GM21825 (cell line): Measurements from ENCODE around the gene ZNF644.
A peak's percentile ranks its signal among the peaks of the same experiment; 100 is the strongest.
"Not testable (repeated sequence)": the region's sequence is repeated elsewhere in the genome, so short reads cannot be mapped to it uniquely, and the experiment has no call there.

Experiments used
- ATAC-seq: cut with Tn5 transposase; IDR thresholded peaks from one replicate; pipeline ENCODE4 v1.9.1; 2021; ENCODE audit warnings: mild to moderate bottlenecking, moderate library complexity; ENCODE audit not compliant: unreplicated experiment

The ZNF644 gene

DNA sequence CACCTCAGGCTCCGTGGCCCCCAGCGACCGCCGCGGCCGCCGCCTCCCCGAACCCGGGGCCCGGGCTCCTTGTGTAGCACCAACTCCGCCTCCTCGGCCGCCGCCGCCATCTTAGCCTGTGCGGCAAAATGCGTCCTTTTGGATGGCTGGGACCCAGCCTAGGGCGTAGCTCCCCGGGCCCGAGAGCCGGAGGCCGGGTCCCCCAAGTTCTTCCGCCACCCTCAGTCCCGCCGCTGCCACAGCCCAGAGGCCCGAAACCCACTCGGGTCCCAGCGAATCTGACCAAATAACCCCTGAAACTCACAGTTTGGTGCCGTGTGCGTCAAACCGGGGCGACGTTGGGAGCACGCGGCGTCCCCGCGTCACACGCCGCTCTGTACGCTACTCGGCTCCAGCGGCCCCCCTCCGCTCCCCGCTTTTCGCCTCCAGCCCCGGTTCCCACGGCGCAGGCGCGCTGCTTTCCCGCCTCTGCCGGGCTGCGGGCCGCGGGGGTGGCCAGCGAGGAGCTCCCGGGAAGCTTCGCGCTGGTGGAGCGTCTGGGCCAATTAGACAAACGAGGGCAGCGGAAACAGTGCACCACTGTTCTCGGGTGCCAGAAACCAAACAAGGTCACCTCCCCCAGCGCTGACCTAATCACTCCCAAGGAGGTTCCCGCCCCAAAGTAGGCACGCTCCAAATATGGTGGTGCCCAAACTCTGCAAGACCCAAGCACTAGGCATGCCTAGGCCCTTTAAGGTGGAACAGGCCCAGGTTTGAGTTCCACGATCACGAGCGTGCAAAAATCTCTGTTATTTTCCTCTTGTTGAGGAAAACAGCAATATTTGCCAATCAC lies at the start of gene ZNF644:
TSS of gene ZNF644 (minus strand) at position 350 of the 832 bp plus-strand sequence. CDS start 39,682 bp downstream, outside the sequence.
- peak; percentile 85 for ATAC-seq

DNA sequence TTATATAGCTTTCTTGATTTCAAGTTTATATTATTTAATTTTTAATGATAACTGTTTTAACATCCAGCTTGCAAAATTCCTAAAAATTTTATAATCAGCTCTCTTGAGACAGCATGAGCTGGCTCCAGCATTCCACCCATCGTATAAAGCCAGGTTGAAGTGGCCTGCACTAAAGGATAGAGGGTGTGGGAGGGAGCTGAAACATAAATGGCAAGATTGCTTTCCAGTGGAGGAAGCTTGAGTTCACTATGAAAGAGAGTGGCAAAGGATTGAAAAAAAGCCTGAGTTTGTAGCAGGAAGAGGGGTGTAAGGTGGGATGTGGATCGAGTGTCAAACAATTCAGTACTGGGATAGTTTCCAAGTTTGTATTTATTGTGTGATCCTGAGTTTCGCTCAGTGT lies 48.5 kb upstream of the ZNF644 start:
- no peak for ATAC-seq

DNA sequence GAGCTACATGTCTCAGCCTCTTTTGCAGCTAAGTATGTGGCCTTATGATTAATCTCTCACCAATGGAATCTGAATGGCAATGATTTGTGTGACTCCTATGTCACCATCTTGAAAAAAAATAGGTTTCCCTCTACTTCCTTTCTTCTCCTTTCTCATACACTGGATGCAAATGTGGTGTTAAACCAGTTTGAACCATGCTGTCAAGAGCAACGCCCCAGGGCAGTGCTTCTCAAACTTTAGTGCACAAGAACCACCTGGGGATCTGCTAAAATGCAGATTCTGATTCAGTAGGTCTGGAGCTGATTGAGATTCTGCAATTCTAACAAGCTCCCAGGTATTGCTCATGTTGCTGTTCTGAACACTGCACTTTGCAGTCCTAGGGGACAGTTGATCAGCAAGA lies 44.7 kb upstream of the ZNF644 start:
- no peak for ATAC-seq

DNA sequence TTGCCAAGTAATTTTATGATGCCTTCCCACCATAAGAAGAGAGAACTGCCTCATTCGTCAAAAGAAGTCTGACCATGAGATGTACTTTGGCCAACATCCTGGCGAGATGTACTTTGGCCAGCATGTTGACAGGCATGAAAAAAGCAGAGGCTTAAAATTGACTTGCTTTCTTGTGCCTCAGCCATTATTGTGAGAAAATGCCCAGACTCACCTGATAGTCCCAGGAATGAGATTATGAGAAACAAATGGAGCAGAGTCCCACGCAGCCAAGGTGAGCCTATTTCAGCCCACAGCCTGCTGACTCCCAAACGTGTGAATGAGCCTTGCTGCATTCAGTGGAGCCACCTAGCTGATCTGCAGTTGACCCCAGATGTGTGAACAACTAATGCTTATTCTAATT lies 43.5 kb upstream of the ZNF644 start:
- no peak for ATAC-seq

DNA sequence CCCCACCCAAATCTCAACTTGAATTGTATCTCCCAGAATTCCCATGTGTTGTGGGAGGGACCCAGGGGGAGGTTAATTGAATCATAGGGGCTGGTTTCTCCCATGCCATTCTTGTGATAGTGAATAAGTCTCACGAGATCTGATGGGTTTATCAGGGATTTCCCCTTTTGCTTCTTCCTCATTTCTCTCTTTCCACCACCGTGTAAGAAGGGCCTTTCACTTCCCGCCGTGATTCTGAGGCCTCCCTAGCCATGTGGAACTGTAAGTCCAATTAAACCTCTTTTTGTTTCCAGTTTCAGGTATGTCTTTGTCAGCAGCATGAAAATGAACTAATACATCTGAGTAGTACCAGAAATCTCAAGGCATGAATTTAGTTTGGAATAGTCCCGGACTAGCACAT lies 41.6 kb upstream of the ZNF644 start:
- not testable (repeated sequence) for ATAC-seq

DNA sequence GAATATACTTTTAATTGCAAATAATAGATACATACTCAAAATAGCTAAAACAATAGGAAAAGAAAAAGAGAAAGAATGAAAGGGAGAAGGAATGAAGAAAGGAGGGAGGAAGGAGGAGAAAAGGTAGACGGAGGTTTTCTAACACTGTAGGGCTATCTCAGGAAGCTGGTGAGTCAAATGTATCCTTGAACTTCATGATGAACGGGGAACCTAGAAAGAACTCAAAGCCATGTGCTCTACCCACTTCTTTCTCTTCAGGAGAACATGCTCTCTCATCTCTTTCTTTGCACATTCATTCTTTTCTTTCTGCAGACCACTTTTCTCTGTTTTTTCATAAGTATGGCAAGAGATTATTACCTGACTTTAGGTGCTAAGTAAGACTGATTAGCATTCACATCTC lies 37.3 kb upstream of the ZNF644 start:
- ATAC-seq: no peak

DNA sequence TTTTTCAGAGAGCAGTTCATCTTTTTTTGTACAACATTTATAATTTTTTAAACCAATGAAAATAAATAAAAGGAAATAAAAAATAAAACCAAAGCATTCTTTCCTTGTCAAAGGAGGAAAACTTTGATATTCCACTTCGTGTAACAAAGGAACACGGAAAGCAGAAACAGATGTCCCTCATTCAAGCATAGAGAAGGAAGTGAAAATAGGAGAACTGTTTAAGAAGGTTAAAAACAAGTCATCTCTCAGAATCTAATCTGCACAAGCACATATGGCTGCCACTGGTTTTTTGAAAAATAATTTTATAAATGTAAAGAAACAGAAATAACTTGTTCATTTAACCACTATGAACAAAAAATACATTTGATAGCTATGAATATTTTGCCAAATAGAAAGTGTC lies 35.9 kb upstream of the ZNF644 start:
- no peak for ATAC-seq

DNA sequence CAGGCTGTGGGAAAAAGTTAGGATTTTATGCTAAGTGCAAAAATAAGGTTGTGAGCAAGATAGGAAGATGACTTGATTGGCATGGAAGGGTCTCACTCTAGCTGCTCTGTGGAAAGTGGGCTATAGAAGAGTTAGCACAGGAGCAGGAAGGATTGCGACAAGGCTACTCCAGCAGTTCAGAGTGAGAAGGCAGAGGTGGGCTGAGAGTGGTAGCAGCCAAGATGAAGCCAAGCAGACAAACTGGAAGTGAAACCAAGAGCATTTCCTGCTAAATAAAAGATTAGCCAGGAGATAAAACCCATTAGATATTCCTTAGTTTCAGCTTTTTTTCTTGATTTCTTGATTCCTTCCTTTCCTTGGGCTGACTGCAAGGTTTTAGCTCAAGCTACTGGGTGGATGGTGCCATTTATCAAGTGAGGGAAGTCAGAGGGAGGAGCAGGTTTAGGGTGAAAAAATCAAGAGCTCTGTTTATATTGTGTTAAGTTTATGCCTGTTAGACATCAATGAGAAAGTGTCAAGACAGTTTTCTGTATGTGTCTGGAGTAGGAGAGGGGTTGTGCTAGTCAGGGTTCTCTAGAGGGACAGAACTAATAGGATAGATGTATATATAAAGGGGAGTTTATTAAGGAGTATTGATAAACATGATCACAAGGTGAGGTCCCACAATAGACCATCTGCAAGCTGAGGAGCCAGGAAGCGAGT lies 33.1 kb upstream of the ZNF644 start:
- ATAC-seq: peak; percentile 86

DNA sequence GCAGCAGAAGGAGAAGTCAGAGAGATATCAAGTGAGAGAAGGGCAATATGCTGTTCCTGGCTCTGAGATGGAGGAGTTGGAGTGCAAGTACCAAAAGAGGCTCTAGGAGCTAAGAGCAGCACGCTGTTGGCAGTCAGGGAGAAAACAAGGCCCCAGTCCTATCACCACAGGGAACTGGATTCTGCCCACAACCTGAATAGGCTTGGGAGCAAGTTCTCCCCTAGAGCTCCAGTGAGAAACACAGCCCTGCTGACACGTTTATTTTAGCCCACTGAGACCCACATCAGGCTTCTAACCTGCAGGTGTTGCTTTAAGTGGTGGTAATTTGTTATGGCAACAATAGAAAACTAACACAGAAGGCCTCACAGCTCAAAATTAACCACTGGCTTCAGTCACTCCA lies 31.8 kb upstream of the ZNF644 start:
- ATAC-seq: no peak

DNA sequence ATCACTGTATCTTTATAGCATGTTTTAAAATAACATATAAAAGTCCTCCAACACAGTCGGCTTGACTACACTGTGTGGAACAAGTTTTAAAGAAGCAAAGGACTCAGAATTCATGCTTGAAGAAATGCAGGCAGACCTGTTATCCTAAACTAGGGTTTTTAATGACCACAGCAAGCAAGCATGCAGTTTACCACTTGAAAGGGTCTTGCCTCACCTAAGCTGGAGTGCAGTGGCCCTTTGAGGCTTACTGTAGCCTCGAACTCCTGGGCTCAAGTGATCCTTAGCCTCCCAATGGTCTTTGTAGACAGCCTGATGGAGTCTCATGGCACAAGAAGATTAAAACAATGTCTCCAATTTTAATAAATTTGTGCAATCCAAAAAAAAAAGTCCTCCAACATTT lies 27.7 kb upstream of the ZNF644 start:
- not testable (repeated sequence) for ATAC-seq

DNA sequence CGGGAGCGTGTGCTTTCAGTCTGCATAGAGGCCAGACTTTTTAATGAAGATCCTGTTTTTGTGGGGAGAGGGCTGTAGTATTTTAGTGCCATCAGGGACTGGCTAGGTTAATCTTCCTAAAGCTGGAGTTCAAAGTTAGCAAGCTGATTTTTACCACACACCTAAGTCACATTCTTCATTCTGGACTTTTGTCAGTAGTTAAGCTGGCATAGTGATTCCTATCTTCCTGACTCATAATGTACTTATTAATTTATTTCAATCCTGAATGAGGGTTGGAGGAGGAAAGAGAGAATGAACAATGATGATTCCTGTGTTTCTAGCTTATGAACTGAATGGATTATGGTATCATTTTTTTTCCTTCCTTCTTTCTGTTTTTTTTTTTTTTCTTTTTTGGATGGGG lies 24.9 kb upstream of the ZNF644 start:
- ATAC-seq: no peak

DNA sequence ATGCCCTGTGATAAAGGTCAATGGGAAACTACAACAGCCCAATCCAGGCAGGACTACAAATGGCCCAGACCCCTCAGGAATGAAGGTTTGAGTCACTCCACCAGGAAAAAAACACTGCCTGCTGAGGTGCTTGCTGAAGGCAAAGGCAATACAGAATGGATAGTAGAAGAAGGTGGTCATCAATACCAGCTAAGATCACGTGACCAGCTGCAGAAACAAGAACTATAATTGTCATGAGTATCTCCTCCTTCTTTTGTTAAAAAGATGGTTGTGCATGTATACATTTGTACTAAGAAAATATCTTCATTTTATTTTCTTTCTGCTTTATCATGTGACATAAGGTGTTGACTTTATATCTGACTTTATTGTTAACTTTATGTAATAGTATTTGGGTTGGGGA lies 23.4 kb upstream of the ZNF644 start:
- no peak for ATAC-seq

DNA sequence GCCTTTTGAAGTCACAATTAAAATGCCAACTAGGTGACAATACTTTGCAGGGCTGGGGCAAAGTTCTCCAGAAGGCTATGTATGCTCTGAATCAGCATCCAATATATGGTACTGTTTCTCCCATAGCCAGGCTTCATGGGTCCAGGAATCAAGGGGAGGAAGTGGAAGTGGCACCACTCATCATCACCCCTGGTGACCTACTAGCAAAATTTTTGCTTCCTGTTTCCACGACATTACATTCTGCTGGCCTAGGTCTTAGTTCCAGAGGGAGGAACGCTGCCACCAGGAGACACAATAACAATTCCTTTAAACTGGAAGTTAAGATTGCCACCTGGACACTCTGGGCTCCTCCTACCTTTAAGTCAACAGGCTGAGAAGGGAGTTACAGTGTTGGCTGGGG lies 22.9 kb upstream of the ZNF644 start:
- ATAC-seq: not testable (repeated sequence)

DNA sequence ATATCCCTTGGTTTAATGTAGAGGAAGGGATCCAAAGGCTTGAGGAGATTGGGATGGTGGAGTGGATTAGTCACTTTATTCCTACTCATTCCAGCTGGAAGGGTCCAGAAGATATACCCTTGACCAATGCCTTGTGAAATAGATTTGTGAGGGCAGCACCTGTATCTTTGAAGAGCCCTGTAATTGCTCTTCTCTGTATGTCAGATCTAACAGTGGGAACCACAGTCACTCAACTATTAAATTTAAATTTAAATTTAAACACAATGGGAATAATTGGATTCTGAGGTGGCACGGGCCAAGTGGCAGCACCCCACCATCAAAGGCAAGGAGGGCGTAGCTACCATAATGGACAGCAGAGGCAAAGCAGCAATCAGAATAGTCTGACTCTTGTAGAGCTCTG lies 20.5 kb upstream of the ZNF644 start:
- not testable (repeated sequence) for ATAC-seq

DNA sequence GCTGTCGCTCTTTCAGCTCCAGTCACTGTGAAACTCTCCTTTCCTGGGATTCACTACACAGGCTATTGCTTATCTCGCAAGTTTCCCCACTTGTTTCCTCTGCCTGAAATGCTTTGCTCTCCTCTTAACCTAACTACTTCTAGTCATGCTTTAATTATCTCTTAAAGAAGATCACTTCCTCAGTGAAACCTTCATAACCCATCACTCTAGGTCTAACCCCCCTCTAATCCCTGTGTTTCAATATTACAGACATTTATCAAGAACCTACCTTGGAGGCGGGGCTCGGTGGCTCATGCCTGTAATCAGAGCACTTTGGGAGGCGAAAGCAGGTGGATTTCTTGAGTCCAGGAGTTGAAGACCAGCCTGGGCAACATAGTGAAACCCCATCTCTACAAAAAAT lies 16.7 kb upstream of the ZNF644 start:
- no peak for ATAC-seq

DNA sequence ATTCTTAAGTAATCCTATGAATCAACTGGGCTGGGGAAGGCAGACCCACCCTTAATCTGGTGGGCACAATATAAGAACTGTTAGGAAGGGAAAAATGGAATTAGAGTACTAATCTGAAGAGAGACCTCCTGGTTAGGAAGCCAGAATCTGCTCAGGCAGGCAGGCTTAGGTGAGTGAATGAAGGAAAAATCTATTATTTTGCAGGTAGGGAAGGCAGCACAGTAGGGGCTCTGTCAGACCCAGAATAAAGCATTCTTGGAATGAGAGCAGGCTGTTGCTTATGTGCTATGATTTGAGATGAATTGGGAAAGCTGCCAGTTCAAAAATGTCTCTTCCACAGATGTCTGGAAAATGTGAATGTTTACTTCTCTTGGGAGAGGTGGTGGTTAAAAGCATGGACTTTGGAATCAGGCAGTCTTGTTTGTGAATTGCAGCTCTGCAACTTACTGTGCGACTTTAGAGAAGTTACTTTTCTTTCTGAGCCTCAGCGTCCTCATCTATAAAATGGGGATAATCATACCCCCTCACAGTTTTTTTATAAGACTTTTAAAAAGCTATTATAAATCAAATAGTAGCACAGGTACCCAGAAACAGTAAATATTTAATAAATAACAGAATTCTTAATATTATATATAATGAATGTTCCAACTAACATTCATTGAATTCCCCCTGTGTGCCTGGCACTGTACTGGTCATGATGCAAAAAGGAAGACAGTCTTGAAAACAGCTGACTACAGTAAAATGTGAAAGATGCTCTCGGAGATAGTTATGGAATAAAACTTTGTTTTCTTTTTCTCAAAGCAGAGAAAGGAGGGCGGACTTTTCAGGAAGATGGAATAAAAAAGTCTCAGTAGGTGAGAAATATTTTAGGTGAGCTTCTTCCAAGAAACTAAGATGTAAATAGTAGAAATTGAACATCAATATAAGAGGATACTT lies 15.3 kb upstream of the ZNF644 start:
- no peak for ATAC-seq

DNA sequence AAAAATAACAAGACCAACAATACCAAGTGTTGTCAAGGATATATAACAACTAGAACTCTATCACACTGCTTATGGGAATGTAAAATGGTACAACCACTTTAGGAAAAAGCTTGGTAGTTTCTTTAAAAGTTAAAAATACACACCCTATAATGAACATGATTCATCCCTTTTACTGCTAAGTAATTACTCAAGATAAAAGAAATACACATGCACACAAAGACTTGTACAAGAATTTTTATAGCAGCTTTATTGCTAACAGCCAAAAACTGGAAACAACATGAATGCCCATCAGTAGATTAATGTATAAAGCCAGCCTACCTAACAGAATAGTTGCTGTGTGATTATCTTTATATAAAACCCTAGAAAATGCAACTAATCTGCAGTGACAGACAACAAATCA lies 10.5 kb upstream of the ZNF644 start:
- ATAC-seq: no peak

DNA sequence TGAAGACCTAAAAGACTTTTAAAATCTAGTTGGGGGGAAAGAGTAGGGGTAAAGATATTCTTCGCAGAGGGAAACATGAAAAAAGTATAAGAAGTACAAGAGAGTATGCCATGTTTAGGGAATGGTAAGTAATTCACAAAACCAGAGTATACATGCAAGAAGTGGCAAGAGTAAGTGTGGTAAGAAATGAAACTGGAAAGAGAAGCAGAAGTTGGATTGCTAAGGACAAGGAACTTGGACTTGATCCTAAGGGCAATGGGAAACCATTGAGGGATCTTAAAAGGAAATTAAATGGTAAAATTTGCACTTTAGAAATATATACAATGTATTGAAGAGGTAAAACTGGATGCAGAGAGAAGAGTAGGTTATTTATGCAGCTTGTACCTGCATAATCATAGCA lies 9.2 kb upstream of the ZNF644 start:
- ATAC-seq: no peak

DNA sequence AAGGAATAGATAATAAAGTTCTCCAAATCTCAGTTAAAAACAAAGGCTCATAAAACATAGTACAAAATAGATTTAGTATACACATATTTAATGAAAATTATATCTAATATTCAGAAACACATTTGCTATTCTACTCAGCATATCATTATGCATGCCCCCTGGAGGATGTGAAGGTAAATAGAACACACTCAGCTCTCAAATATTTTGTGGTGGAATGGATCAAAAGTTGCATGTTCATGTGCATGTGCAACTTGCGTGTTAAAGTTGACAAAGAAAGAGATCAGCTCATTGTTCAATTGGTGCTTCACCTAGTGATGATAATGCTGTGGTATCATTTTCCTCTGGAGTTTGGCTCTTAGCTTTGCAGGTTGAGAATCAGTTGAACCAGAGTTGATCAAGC lies 4.9 kb upstream of the ZNF644 start:
- no peak for ATAC-seq

DNA sequence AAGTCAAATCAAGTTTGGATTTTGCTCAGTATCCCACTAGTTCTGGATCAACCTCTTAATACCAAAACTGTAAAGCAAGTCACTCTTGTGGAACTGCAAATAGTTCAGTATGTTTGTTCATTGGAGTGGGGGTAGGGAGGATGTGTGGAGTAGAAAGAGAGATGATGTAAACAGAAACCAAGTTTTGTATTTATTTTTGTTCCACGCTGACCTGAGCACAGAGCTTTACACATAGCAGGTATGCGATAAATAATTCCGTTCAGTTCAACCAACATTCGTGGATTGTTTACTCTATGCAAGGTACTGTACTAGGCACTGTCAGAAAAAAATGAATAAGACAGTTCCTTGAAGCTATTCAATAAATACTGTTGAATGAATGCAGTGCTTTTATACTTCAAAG lies 4.5 kb upstream of the ZNF644 start:
- ATAC-seq: no peak

DNA sequence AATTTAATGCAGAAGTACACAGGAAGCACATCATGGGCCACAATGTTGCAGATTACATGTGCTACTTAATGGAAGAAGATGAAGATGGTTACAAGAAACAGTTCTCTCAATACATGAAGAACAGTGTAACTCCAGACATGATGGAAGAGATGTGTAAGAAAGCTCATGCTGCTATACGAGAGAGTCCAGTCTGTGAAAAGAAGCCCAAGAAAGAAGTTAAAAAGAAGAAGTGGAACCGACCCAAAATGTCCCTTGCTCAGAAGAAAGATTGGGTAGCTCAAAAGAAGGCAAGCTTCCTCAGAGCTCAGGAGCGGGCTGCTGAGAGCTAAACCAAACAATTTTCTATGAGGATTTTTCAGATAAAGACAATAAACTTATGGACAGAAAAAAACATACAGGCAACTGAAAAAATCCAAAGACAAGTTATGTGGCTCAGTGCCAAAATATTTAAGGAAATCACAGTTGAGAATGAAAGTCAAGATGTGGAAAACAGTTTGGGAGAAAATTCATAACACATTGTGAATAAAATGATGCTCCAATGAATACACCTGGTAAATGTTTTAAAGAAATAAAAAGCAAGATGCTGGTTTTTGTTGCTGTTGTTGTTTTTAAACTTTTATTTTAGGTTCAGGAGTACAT lies 2.8 kb upstream of the ZNF644 start:
- ATAC-seq: no peak
